ENCODE results near the gene NBDY. TPM values are rescaled to one million over a fixed set of nuclear protein-coding genes. Genes with fewer than 3 reads are reported as not detected.
A peak's percentile ranks its signal among the peaks of the same experiment; 100 is the strongest.

The NBDY gene
- total and polyA plus RNA-seq, 2 of the 13 experiments (the other 11 are each of a cell fraction or from before 2014, with no cell fraction given) = 1.4 to 1.7 TPM

- no peak overlapping the region for H3K4me3 ChIP-seq (replicated peaks in 1 of 3; ENCODE audit: insufficient read depth in 1 of 3, low read depth in 2 of 3, low read length in 3 of 3)
- no TSS peak for BruUV-seq (replicated peaks)
- no peaks in the 10 kb centered on the region for H3K79me2 ChIP-seq (ENCODE audit: insufficient read depth, low read length)
- H2AFZ ChIP-seq (ENCODE audit: low read length) = no peak overlapping the region
- in situ Hi-C loops (cut with HindIII; ENCODE audit: extremely low pct_ligation_motif_present, low pct_unique_long_range_greater_than_20kb) (no loop called here), intact Hi-C loops (cut with micrococcal nuclease; ENCODE audit: unreplicated experiment) (no loop called here)
- no peaks in the 10 kb centered on the region for H3K9me3 ChIP-seq (ENCODE audit: low read length)
- H3K9ac ChIP-seq (ENCODE audit: insufficient read depth, low read depth, low read length) = no peak overlapping the region
- CTCF ChIA-PET (ENCODE audit: low intra/inter-chr PET ratio, low total read pairs) = no interaction called here
- no peak overlapping the region for H3K27ac ChIP-seq (ENCODE audit: extremely low read length, insufficient read depth, low read length)
- no peaks in the 10 kb centered on the region for H3K36me3 ChIP-seq (replicated peaks in 1 of 2; ENCODE audit: control insufficient read depth in 1 of 2, insufficient read depth in 2 of 2, low read length in 2 of 2)
- TF ChIP-seq ZFP41 (CRISPR knock-in tag; IDR thresholded peaks at IDR 0.05; ENCODE audit: borderline replicate concordance) = no peak
- no peak for TF ChIP-seq ZC3H13 (CRISPR knock-in tag; IDR thresholded peaks at IDR 0.05)
- TF ChIP-seq CTCF (CRISPR knock-in tag; IDR thresholded peaks at IDR 0.05) = peak; percentile 32; the same call in 1 of the 2 replicates
- TF ChIP-seq ZNF646 (CRISPR knock-in tag; IDR thresholded peaks at IDR 0.05) = no peak
- TF ChIP-seq ZNF225 (CRISPR knock-in tag; IDR thresholded peaks at IDR 0.05) = no peak
- H3K4me1 ChIP-seq (ENCODE audit: insufficient read depth, low read length) = peaks cover 18% of the 10 kb centered on the region
- H3K27me3 ChIP-seq (ENCODE audit: control insufficient read depth in 1 of 2, insufficient read depth in 2 of 2, low read length in 2 of 2) = no peaks in the 10 kb centered on the region
- ATAC-seq (no peak), DNase-seq (ENCODE audit: low spot score) (no peak), FAIRE-seq (no peak)
- POLR2A ChIA-PET = no interaction called here
- H3K4me2 ChIP-seq (ENCODE audit: low read depth, low read length) = no peak overlapping the region
- 83% methylated on average over 3 of the region's 3 CpGs for WGBS (ENCODE audit: low lambda C conversion rate)
- no peaks in the 10 kb centered on the region for H4K20me1 ChIP-seq (ENCODE audit: insufficient read depth, low read length)
These were observed 59.2 kb downstream of the NBDY start for GRCh38 chrX:56788229-56788628.
